Stimulated activated CD4-positive, alpha-beta T cell treated with anti-CD3 and anti-CD28 coated beads, Interleukin-4, amount 100 ng/mL, for 1 hour (primary cell): ENCODE measurements around the gene ACAD8.

Source experiments
- DNase-seq: peaks from one replicate; pipeline ENCODE4 v3.0.0-alpha.2; 2020

The ACAD8 gene

GRCh38 chr11:134293119-134294113 lies 40.0 kb downstream of the ACAD8 start:
- no peak for DNase-seq

DNA sequence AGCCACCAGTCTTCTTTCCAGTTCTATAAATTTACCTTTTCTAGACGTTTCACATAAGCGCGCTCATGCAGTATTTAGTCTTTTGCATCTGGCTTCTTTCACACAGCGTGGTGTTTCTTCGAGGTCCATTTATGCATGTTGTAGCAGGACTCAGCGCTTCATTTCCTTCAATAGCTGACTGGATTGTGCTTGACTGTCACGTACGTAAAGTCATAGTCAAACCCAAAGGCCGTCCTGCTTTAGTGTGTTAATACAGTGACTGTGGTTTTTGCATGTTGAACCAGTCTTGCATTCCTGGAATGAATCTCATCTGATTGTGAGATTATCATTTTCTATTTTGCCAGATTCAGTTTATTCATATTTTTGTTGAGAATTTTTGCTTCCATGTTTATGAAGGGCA lies 41.3 kb downstream of the ACAD8 start:
- no peak for DNase-seq

- DNase-seq: no peak
These were observed 58.9 kb downstream of the ACAD8 start for GRCh38 chr11:134312223-134312622.

GRCh38 chr11:134312807-134313206 lies 59.4 kb downstream of the ACAD8 start:
- no peak for DNase-seq

DNA sequence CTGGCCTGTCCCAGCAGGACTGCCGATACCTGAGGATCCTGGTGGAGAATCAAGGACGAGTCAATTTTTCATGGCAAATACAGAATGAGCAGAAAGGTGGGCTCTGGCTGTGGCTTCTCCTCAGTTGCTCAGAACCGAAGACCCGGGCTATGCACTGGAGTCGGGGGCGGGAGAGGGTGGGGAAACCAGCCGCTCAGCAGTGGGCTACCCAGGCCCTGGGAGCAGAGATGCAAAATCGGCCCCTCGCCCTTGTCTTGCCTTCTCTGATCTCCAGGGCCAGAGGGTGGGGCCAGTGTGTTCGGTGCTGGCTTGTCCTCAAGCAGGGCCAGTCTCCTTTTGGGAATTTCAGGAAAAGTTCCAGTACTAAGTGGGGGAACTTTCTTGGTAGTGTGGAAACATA lies 60.0 kb downstream of the ACAD8 start:
- DNase-seq: no peak

DNA sequence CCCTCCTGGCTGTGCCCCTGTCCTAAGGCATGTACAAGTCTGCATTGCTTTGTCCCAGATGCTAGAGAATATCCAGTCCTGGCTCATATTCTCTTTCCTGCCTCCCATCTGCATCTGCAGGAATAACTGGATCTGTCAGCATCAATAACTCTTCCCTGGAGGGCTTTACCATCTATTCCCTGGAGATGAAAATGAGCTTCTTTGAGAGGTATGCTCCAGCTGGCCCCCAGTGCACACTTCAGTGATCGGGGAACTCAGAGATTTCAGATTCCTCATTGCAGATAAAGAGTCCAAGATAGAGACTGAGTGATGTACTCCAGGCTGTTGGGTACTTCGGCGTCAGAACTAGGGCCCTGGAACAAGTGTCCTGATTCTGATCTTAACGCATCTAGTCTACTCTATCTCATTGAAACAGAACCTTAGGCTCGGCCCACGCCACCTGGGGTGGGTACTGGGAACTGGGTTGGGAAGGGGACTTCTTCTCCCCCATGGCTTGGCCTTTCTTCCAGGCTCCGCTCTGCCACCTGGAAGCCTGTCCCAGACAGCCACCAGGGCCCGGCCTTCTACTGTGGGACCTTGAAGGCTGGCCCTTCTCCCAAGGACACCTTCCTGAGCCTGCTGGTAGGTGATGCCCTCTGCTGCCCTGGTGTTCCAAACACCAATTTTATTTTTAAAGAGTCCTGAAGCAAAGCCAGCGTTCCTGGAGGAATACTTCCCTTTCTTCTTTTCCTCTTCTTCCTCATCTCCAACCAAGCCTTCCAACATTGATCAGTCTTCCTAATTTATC lies 60.6 kb downstream of the ACAD8 start:
- no peak for DNase-seq
